ENCODE results near the gene HSF4. TPM values are rescaled to one million over a fixed set of nuclear protein-coding genes. Genes with fewer than 3 reads are reported as not detected.

HSF4 gene
- total and polyA plus RNA-seq, 2 of the 4 experiments (the other 2 are of a cell fraction) = 0.54 to 7.5 TPM

DNA sequence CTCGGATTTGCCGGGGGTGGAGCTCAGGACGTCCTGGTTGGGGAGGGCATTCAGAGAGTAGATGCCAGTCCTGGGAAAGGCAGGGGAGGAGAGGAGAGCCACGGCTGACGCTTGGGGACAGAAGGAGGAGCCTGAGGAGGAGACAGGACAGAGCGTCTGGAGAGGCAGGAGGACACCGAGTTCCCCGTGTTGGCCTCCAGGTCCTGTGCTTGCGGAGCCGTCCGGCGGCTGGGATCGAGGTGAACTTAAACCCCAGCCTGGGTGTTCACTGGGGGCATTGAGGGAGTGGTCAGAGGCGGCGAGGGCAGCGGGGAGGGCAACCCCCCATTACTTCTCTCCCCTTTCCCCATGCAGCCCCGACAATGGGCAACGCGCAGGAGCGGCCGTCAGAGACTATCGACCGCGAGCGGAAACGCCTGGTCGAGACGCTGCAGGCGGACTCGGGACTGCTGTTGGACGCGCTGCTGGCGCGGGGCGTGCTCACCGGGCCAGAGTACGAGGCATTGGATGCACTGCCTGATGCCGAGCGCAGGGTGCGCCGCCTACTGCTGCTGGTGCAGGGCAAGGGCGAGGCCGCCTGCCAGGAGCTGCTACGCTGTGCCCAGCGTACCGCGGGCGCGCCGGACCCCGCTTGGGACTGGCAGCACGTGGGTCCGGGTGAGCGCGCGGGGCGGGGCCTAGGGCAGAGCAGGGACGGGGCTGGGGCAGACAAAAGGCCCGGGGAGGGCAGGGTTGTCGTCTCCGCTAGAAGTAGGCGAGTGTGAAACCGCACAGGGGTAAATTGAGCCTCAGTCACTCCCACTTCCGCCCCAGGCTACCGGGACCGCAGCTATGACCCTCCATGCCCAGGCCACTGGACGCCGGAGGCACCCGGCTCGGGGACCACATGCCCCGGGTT is 9.5 kb downstream of the HSF4 start (continued):
- TF ChIP-seq, protein P1, sequence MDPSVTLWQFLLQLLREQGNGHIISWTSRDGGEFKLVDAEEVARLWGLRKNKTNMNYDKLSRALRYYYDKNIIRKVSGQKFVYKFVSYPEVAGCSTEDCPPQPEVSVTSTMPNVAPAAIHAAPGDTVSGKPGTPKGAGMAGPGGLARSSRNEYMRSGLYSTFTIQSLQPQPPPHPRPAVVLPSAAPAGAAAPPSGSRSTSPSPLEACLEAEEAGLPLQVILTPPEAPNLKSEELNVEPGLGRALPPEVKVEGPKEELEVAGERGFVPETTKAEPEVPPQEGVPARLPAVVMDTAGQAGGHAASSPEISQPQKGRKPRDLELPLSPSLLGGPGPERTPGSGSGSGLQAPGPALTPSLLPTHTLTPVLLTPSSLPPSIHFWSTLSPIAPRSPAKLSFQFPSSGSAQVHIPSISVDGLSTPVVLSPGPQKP (IDR thresholded peaks at IDR 0.05; ENCODE audit: borderline replicate concordance, low read depth, low read length) = no peak
- TF ChIP-seq MAZ (IDR thresholded peaks at IDR 0.05; ENCODE audit: borderline replicate concordance, low read depth, low read length) (no peak), SMC3 (IDR thresholded peaks at IDR 0.05; ENCODE audit: low read depth, low read length) (no peak)
